A673 (cell line): ENCODE measurements around the gene SUSD1. TPM values are rescaled to one million over a fixed set of nuclear protein-coding genes. Genes with fewer than 3 reads are reported as not detected.

Experiments
- BruUV-seq: library from RNA; stranded (reverse); fragments of 400-500 nt; replicated peaks from 2 replicates; lab custom pipeline; 2021; lab: Mats Ljungman, UMichigan
- CTCF ChIA-PET: fragments of 300-600 bp; sonication (Branson Sonifier 250); formaldehyde crosslinking; loops from one replicate; lab custom pipeline; 2022; ENCODE audit warnings: antibody characterized with exemption; lab: Charles Lee
- POLR2A ChIA-PET: fragments of 300-600 bp; sonication (Branson Sonifier 250); formaldehyde crosslinking; loops from one replicate; lab custom pipeline; 2022; ENCODE audit warnings: antibody characterized with exemption; ENCODE audit not compliant: low non-redundant PET; lab: Charles Lee
- DNase-seq: peaks from one replicate; pipeline ENCODE4 v3.0.0-alpha.2; 2015; ENCODE audit warnings: low spot score
- H3K27ac ChIP-seq: fragments of 200-600 bp; sonication (generic); 2 replicates; pipeline ENCODE4 v1.5.1; 2016; ENCODE audit warnings: mixed run types, low read depth, mild to moderate bottlenecking, mixed read lengths, antibody characterized with exemption, low read length; ENCODE audit not compliant: poor library complexity, severe bottlenecking
- H3K27me3 ChIP-seq: fragments of 200-600 bp; sonication (generic); replicated peaks from 2 replicates; pipeline ENCODE4 v1.6.1; 2017; ENCODE audit warnings: mixed run types, low read depth, mild to moderate bottlenecking, mixed read lengths, antibody characterized with exemption, low read length; ENCODE audit not compliant: insufficient read depth, poor library complexity
- H3K36me3 ChIP-seq: fragments of 200-600 bp; sonication (generic); 2 replicates; pipeline ENCODE4 v1.6.1; 2016; ENCODE audit warnings: mixed run types, mild to moderate bottlenecking, mixed read lengths, antibody characterized with exemption, low read length; ENCODE audit not compliant: insufficient read depth, poor library complexity, severe bottlenecking
- H3K4me1 ChIP-seq: fragments of 200-600 bp; sonication (generic); 2 replicates; pipeline ENCODE4 v1.6.1; 2017; ENCODE audit warnings: mixed run types, mild to moderate bottlenecking, mixed read lengths, antibody characterized with exemption, low read length; ENCODE audit not compliant: insufficient read depth, poor library complexity, severe bottlenecking
- H3K4me3 ChIP-seq: fragments of 200-600 bp; sonication (generic); 2 replicates; pipeline ENCODE4 v1.5.1; 2016; ENCODE audit warnings: low read depth, mixed run types, mild to moderate bottlenecking, mixed read lengths, low read length; ENCODE audit not compliant: poor library complexity, severe bottlenecking
- H3K9me3 ChIP-seq: fragments of 200-600 bp; sonication (generic); 2 replicates; pipeline ENCODE4 v1.6.1; 2016; ENCODE audit warnings: mixed run types, low read depth, mild to moderate bottlenecking, mixed read lengths, antibody characterized with exemption, low read length; ENCODE audit not compliant: poor library complexity, severe bottlenecking
- CTCF ChIP-seq: fragments of 300-800, 200-600 bp; sonication (generic); conservative IDR thresholded peaks from 2 replicates; pipeline ENCODE4 v1.5.1; 2017; ENCODE audit warnings: low read depth, mild to moderate bottlenecking, antibody characterized with exemption, low read length, moderate library complexity, mixed read lengths
- EZH2 ChIP-seq: fragments of 200-600 bp; sonication (generic); IDR thresholded peaks from 2 replicates; pipeline ENCODE4 v1.6.1; 2017; ENCODE audit warnings: borderline replicate concordance, low read depth, mild to moderate bottlenecking, mixed read lengths, antibody characterized with exemption, low read length; ENCODE audit not compliant: poor library complexity, severe bottlenecking
- intact Hi-C: fragments of 100-400 bp; cut with micrococcal nuclease; formaldehyde crosslinking; loops from one replicate; pipeline ENCODE4 v1.10.0; 2022; ENCODE audit not compliant: unreplicated experiment
- total RNA-seq: library from RNA; stranded (reverse); gene quantifications from 2 replicates; pipeline ENCODE4 v1.2.3, GENCODE V29; 2021

SUSD1 gene
- total RNA-seq, 1 experiment from 2014 or later: 14.9 TPM

- H3K9me3 ChIP-seq: no peaks in the 10 kb centered on the region
- POLR2A ChIA-PET: no interaction called here
- intact Hi-C loops: no loop called here
- DNase-seq: no peak
- H3K27ac ChIP-seq: no peak overlapping the region
- no peaks in the 10 kb centered on the region for H3K36me3 ChIP-seq
- TF ChIP-seq EZH2 (no peak), CTCF (no peak)
- BruUV-seq: no TSS peak
- H3K4me3 ChIP-seq: no peak overlapping the region
- no peaks in the 10 kb centered on the region for H3K27me3 ChIP-seq
- H3K4me1 ChIP-seq: peaks cover 27% of the 10 kb centered on the region
- CTCF ChIA-PET: interaction anchor here (0.6 kb wide), 1 partner anchor 18 kb away, joined by 3 read pairs; no protein-coding TSS in a partner anchor
Observed at GRCh38 chr9:112056996-112057395, 118.1 kb downstream of the SUSD1 start.

GRCh38 chr9:112054916-112055315, 120.2 kb downstream of the SUSD1 start:
- H3K4me3 ChIP-seq: no peak overlapping the region
- intact Hi-C loops: no loop called here
- no peaks in the 10 kb centered on the region for H3K36me3 ChIP-seq
- no peaks in the 10 kb centered on the region for H3K27me3 ChIP-seq
- POLR2A ChIA-PET: no interaction called here
- TF ChIP-seq EZH2 (no peak), CTCF (no peak)
- no peak for DNase-seq
- CTCF ChIA-PET: interaction anchor here (0.7 kb wide), 1 partner anchor 14 kb away, joined by 3 read pairs; no protein-coding TSS in a partner anchor
- BruUV-seq: no TSS peak
- H3K9me3 ChIP-seq: no peaks in the 10 kb centered on the region
- H3K4me1 ChIP-seq: peaks cover 8% of the 10 kb centered on the region
- no peak overlapping the region for H3K27ac ChIP-seq

GRCh38 chr9:112051812-112052211, 123.3 kb downstream of the SUSD1 start:
- Histone ChIP-seq H3K27me3 (no peaks in the 10 kb centered on the region), H3K4me1 (no peaks in the 10 kb centered on the region), H3K36me3 (no peaks in the 10 kb centered on the region), H3K27ac (no peak overlapping the region), H3K4me3 (no peak overlapping the region), H3K9me3 (no peaks in the 10 kb centered on the region)
- ChIA-PET CTCF (no interaction called here), POLR2A (no interaction called here)
- DNase-seq: no peak
- TF ChIP-seq CTCF (no peak), EZH2 (no peak)
- intact Hi-C loops: no loop called here
- no TSS peak for BruUV-seq
